K562 (cell line): ENCODE results near the gene RNF19B.

Experiments
- NBN ChIP-seq: fragments of 450-650 bp; IDR thresholded peaks from 2 replicates; pipeline ENCODE4 v1.6.1; 2016; ENCODE audit warnings: low read depth, mild to moderate bottlenecking
- POLR2AphosphoS5 ChIP-seq: IDR thresholded peaks from 2 replicates; pipeline ENCODE4 v1.6.1; 2011; ENCODE audit warnings: mild to moderate bottlenecking, low read depth, low read length, moderate library complexity; ENCODE audit not compliant: control insufficient read depth, insufficient read depth
- TOE1 ChIP-seq, 2 experiments: fragments of 450-650 bp in 1 of 2; sonication (generic) in 1 of 2; formaldehyde crosslinking in 1 of 2; IDR thresholded peaks; 2 replicates each; pipeline versions ENCODE4 v1.7.1 to v1.8.0; 2016 to 2022; ENCODE audit warnings: borderline replicate concordance in 2 of 2, mild to moderate bottlenecking in 2 of 2, antibody characterized with exemption in 1 of 2, inconsistent platforms in 1 of 2, low read depth in 1 of 2, missing genetic modification reagents in 1 of 2, moderate library complexity in 1 of 2
- ZNF124 ChIP-seq: sonication (generic); formaldehyde crosslinking; IDR thresholded peaks from 2 replicates; pipeline ENCODE4 v1.8.1; 2022; ENCODE audit warnings: missing genetic modification reagents
- ZNF224 ChIP-seq: sonication (generic); formaldehyde crosslinking; IDR thresholded peaks from 2 replicates; pipeline ENCODE4 v1.8.0; 2022; ENCODE audit warnings: mild to moderate bottlenecking, missing genetic modification reagents
- ZNF274 ChIP-seq: IDR thresholded peaks from 2 replicates; pipeline ENCODE4 v1.6.1; 2011; ENCODE audit warnings: low read depth, mild to moderate bottlenecking, low read length, moderate library complexity, borderline replicate concordance
- TF ChIP-seq, protein P1 (sequence below), 2 experiments: fragments of 450-650 bp; IDR thresholded peaks; 2 replicates each; pipeline ENCODE4 v1.6.1; 2016
- TF ChIP-seq, protein P2 (sequence below): IDR thresholded peaks from 2 replicates; pipeline ENCODE4 v1.6.1; 2012; ENCODE audit warnings: low read depth, low read length, improper control_type of control experiment, borderline replicate concordance
- TF ChIP-seq, protein P3 (sequence below): sonication (generic); formaldehyde crosslinking; IDR thresholded peaks from 2 replicates; pipeline ENCODE4 v1.8.1; 2023; ENCODE audit warnings: mild to moderate bottlenecking, missing genetic modification reagents, moderate library complexity
- TF ChIP-seq, protein P4 (sequence below), 3 experiments: IDR thresholded peaks in 2 of 3; conservative IDR thresholded peaks in 1 of 3; 2 replicates each; pipeline ENCODE4 v1.5.1; 2011 to 2012; ENCODE audit warnings: low read length in 3 of 3, mild to moderate bottlenecking in 3 of 3, control low read depth in 2 of 3, improper control_type of control experiment in 1 of 3, inconsistent platforms in 1 of 3, low read depth in 1 of 3, mixed read lengths in 1 of 3, moderate library complexity in 1 of 3; ENCODE audit not compliant: insufficient read depth in 2 of 3
- TF ChIP-seq, protein P5 (sequence below): fragments of 250-450 bp; sonication (Bioruptor Pico); IDR thresholded peaks from 2 replicates; pipeline ENCODE4 v1.4.0; 2020; ENCODE audit warnings: mild to moderate bottlenecking, moderate library complexity, borderline replicate concordance

DNA sequence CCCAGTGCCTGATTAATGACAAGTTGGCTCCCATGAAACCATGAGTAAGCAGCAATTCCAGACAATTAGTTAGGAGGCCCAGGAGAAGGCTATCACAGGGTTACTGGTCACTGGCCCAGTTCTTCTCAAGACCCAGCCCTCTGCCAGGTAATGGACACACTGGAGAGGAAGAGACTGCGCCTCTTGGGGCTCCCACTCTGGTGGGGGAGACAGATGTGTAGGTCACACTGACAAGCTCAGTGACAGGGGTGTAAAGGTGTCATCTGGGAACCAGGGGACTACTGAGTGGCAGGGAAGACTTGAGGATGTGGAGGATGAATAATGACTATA lies 73.4 kb downstream of the RNF19B start:
- TF ChIP-seq, protein P1, sequence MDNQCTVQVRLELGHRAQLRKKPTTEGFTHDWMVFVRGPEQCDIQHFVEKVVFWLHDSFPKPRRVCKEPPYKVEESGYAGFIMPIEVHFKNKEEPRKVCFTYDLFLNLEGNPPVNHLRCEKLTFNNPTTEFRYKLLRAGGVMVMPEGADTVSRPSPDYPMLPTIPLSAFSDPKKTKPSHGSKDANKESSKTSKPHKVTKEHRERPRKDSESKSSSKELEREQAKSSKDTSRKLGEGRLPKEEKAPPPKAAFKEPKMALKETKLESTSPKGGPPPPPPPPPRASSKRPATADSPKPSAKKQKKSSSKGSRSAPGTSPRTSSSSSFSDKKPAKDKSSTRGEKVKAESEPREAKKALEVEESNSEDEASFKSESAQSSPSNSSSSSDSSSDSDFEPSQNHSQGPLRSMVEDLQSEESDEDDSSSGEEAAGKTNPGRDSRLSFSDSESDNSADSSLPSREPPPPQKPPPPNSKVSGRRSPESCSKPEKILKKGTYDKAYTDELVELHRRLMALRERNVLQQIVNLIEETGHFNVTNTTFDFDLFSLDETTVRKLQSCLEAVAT (IDR thresholded peaks at IDR 0.05), result no peak
- TF ChIP-seq ZNF224 (CRISPR knock-in tag), result no peak
- TF ChIP-seq NBN, result no peak
- TF ChIP-seq, protein P2, sequence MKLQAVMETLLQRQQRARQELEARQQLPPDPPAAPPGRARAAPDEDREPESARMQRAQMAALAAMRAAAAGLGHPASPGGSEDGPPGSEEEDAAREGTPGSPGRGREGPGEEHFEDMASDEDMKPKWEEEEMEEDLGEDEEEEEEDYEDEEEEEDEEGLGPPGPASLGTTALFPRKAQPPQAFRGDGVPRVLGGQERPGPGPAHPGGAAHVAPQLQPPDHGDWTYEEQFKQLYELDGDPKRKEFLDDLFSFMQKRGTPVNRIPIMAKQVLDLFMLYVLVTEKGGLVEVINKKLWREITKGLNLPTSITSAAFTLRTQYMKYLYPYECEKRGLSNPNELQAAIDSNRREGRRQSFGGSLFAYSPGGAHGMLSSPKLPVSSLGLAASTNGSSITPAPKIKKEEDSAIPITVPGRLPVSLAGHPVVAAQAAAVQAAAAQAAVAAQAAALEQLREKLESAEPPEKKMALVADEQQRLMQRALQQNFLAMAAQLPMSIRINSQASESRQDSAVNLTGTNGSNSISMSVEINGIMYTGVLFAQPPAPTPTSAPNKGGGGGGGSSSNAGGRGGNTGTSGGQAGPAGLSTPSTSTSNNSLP, result no peak
- no peak for TF ChIP-seq POLR2AphosphoS5
- TF ChIP-seq, protein P3, sequence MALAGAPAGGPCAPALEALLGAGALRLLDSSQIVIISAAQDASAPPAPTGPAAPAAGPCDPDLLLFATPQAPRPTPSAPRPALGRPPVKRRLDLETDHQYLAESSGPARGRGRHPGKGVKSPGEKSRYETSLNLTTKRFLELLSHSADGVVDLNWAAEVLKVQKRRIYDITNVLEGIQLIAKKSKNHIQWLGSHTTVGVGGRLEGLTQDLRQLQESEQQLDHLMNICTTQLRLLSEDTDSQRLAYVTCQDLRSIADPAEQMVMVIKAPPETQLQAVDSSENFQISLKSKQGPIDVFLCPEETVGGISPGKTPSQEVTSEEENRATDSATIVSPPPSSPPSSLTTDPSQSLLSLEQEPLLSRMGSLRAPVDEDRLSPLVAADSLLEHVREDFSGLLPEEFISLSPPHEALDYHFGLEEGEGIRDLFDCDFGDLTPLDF (CRISPR knock-in tag), result no peak
- no peak for TF ChIP-seq ZNF124
- TF ChIP-seq ZNF274, result no peak
- no peak for TF ChIP-seq TOE1 (IDR thresholded peaks at IDR 0.05; ENCODE audit: borderline replicate concordance)
- TF ChIP-seq TOE1 (CRISPR knock-in tag; IDR thresholded peaks at IDR 0.05; ENCODE audit: borderline replicate concordance, low read depth), result no peak
- TF ChIP-seq, protein P4, sequence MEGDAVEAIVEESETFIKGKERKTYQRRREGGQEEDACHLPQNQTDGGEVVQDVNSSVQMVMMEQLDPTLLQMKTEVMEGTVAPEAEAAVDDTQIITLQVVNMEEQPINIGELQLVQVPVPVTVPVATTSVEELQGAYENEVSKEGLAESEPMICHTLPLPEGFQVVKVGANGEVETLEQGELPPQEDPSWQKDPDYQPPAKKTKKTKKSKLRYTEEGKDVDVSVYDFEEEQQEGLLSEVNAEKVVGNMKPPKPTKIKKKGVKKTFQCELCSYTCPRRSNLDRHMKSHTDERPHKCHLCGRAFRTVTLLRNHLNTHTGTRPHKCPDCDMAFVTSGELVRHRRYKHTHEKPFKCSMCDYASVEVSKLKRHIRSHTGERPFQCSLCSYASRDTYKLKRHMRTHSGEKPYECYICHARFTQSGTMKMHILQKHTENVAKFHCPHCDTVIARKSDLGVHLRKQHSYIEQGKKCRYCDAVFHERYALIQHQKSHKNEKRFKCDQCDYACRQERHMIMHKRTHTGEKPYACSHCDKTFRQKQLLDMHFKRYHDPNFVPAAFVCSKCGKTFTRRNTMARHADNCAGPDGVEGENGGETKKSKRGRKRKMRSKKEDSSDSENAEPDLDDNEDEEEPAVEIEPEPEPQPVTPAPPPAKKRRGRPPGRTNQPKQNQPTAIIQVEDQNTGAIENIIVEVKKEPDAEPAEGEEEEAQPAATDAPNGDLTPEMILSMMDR (IDR thresholded peaks at IDR 0.05 in 2 of 3, conservative IDR thresholded peaks at IDR 0.05 in 1 of 3; ENCODE audit: insufficient read depth in 2 of 3, low read depth in 1 of 3, low read length in 3 of 3), result no peak
- TF ChIP-seq, protein P5, sequence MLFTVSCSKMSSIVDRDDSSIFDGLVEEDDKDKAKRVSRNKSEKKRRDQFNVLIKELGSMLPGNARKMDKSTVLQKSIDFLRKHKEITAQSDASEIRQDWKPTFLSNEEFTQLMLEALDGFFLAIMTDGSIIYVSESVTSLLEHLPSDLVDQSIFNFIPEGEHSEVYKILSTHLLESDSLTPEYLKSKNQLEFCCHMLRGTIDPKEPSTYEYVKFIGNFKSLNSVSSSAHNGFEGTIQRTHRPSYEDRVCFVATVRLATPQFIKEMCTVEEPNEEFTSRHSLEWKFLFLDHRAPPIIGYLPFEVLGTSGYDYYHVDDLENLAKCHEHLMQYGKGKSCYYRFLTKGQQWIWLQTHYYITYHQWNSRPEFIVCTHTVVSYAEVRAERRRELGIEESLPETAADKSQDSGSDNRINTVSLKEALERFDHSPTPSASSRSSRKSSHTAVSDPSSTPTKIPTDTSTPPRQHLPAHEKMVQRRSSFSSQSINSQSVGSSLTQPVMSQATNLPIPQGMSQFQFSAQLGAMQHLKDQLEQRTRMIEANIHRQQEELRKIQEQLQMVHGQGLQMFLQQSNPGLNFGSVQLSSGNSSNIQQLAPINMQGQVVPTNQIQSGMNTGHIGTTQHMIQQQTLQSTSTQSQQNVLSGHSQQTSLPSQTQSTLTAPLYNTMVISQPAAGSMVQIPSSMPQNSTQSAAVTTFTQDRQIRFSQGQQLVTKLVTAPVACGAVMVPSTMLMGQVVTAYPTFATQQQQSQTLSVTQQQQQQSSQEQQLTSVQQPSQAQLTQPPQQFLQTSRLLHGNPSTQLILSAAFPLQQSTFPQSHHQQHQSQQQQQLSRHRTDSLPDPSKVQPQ, result no peak
